KOPT-K1 (cell line): ENCODE results near the gene BCL2.

Experiments
- H3K27ac ChIP-seq: fragments of 200-600 bp; sonication (generic); 2 replicates; pipeline ENCODE4 v1.5.1; 2016; ENCODE audit warnings: antibody characterized with exemption, mild to moderate bottlenecking, low read depth, low read length; ENCODE audit not compliant: poor library complexity, severe bottlenecking
- H3K36me3 ChIP-seq: fragments of 200-600 bp; sonication (generic); 2 replicates; pipeline ENCODE4 v1.5.1; 2017; ENCODE audit warnings: antibody characterized with exemption, mild to moderate bottlenecking, low read length, moderate library complexity; ENCODE audit not compliant: insufficient read depth
- H3K9me3 ChIP-seq: fragments of 200-600 bp; sonication (generic); 2 replicates; pipeline ENCODE4 v1.5.1; 2017; ENCODE audit warnings: antibody characterized with exemption, low read length, mild to moderate bottlenecking; ENCODE audit not compliant: insufficient read depth, poor library complexity, severe bottlenecking

Gene BCL2

GRCh38 chr18:63253428-63254372, 65.9 kb downstream of the BCL2 start:
- H3K36me3 ChIP-seq = peaks cover 10% of the 10 kb centered on the region; the same call in 1 of the 2 replicates
- no peak overlapping the region for H3K27ac ChIP-seq
- H3K9me3 ChIP-seq = no peaks in the 10 kb centered on the region

- H3K9me3 ChIP-seq = no peaks in the 10 kb centered on the region
- H3K27ac ChIP-seq = no peak overlapping the region
- peaks cover 10% of the 10 kb centered on the region; the same call in 1 of the 2 replicates for H3K36me3 ChIP-seq
Observed at GRCh38 chr18:63253014-63253413, 66.6 kb downstream of the BCL2 start.

- H3K36me3 ChIP-seq = peaks cover 10% of the 10 kb centered on the region; the same call in 1 of the 2 replicates
- no peak overlapping the region for H3K27ac ChIP-seq
- H3K9me3 ChIP-seq = no peaks in the 10 kb centered on the region
Observed at GRCh38 chr18:63249771-63250170, 69.8 kb downstream of the BCL2 start.

- peaks cover 7% of the 10 kb centered on the region; the same call in 1 of the 2 replicates for H3K36me3 ChIP-seq
- no peaks in the 10 kb centered on the region for H3K9me3 ChIP-seq
- H3K27ac ChIP-seq = no peak overlapping the region
Observed at GRCh38 chr18:63247926-63248325, 71.6 kb downstream of the BCL2 start.

GRCh38 chr18:63247506-63247905, 72.1 kb downstream of the BCL2 start:
- peaks cover 3% of the 10 kb centered on the region; the same call in 1 of the 2 replicates for H3K36me3 ChIP-seq
- H3K27ac ChIP-seq = no peak overlapping the region
- no peaks in the 10 kb centered on the region for H3K9me3 ChIP-seq

GRCh38 chr18:63245600-63245999, 74.0 kb downstream of the BCL2 start:
- peaks cover 12% of the 10 kb centered on the region; the same call in 1 of the 2 replicates for H3K36me3 ChIP-seq
- H3K9me3 ChIP-seq = no peaks in the 10 kb centered on the region
- no peak overlapping the region for H3K27ac ChIP-seq

- no peaks in the 10 kb centered on the region for H3K9me3 ChIP-seq
Observed at GRCh38 chr18:63244607-63245006, 75.0 kb downstream of the BCL2 start.

GRCh38 chr18:63241760-63242159, 77.8 kb downstream of the BCL2 start:
- peaks cover 29% of the 10 kb centered on the region for H3K36me3 ChIP-seq
- no peaks in the 10 kb centered on the region for H3K9me3 ChIP-seq
- no peak overlapping the region for H3K27ac ChIP-seq

More at GRCh38 chr18:63244607-63245006, 75.0 kb downstream of the BCL2 start:
- peaks cover 18% of the 10 kb centered on the region; the same call in 1 of the 2 replicates for H3K36me3 ChIP-seq
- H3K27ac ChIP-seq = no peak overlapping the region

GRCh38 chr18:63241317-63241712, 78.3 kb downstream of the BCL2 start:
- Histone ChIP-seq H3K27ac (no peak overlapping the region), H3K9me3 (no peaks in the 10 kb centered on the region), H3K36me3 (peaks cover 29% of the 10 kb centered on the region)

GRCh38 chr18:63240531-63241316, 78.8 kb downstream of the BCL2 start:
- Histone ChIP-seq H3K9me3 (no peaks in the 10 kb centered on the region), H3K27ac (no peak overlapping the region), H3K36me3 (peaks cover 29% of the 10 kb centered on the region)

- no peaks in the 10 kb centered on the region for H3K9me3 ChIP-seq
- H3K36me3 ChIP-seq = peaks cover 29% of the 10 kb centered on the region
- no peak overlapping the region for H3K27ac ChIP-seq
Observed at GRCh38 chr18:63238693-63239075, 80.9 kb downstream of the BCL2 start.

- H3K27ac ChIP-seq = no peak overlapping the region
- peaks cover 29% of the 10 kb centered on the region for H3K36me3 ChIP-seq
Observed at GRCh38 chr18:63237881-63238692, 81.5 kb downstream of the BCL2 start.

GRCh38 chr18:63236921-63237846, 82.4 kb downstream of the BCL2 start:
- no peaks in the 10 kb centered on the region for H3K9me3 ChIP-seq
- H3K27ac ChIP-seq = no peak overlapping the region
- peaks cover 29% of the 10 kb centered on the region for H3K36me3 ChIP-seq

More at GRCh38 chr18:63237881-63238692, 81.5 kb downstream of the BCL2 start:
- no peaks in the 10 kb centered on the region for H3K9me3 ChIP-seq

- Histone ChIP-seq H3K36me3 (peaks cover 24% of the 10 kb centered on the region), H3K27ac (no peak overlapping the region), H3K9me3 (no peaks in the 10 kb centered on the region)
Observed at GRCh38 chr18:63236406-63236805, 83.2 kb downstream of the BCL2 start.
